DND-41 (cell line): ENCODE data around the gene CCBE1.

Experiments
- EZH2 ChIP-seq: IDR thresholded peaks from 3 replicates; pipeline ENCODE4 v1.6.1; 2012; ENCODE audit warnings: borderline replicate concordance, low read depth, mild to moderate bottlenecking, moderate library complexity, low read length, inconsistent platforms; ENCODE audit not compliant: severe bottlenecking
- TF ChIP-seq, protein P1 (sequence below): IDR thresholded peaks from 2 replicates; pipeline ENCODE4 v1.5.1; 2012; ENCODE audit warnings: borderline replicate concordance, low read length, moderate library complexity, mild to moderate bottlenecking; ENCODE audit not compliant: poor library complexity, severe bottlenecking; ENCODE audit errors: extremely low read depth

DNA sequence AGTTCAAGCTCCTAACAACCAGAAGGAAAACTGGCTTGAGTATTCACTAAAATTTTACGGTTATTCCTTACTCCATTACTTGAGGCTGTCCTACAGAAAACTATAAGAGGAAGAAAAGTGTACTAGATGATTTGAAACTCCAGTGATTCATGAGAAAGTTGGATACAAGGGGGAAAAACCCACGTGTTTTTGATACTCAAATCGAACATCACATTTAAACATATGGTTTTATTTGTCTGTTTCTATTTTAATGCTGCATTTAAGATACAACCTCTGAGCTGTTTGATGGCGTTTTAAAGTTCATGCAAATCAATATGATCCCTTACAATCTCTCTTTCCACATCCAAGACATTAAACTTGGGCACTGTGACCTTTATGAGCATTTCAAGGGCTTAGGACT, 213.1 kb downstream of the CCBE1 start:
- TF ChIP-seq, protein P1, sequence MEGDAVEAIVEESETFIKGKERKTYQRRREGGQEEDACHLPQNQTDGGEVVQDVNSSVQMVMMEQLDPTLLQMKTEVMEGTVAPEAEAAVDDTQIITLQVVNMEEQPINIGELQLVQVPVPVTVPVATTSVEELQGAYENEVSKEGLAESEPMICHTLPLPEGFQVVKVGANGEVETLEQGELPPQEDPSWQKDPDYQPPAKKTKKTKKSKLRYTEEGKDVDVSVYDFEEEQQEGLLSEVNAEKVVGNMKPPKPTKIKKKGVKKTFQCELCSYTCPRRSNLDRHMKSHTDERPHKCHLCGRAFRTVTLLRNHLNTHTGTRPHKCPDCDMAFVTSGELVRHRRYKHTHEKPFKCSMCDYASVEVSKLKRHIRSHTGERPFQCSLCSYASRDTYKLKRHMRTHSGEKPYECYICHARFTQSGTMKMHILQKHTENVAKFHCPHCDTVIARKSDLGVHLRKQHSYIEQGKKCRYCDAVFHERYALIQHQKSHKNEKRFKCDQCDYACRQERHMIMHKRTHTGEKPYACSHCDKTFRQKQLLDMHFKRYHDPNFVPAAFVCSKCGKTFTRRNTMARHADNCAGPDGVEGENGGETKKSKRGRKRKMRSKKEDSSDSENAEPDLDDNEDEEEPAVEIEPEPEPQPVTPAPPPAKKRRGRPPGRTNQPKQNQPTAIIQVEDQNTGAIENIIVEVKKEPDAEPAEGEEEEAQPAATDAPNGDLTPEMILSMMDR = no peak
- TF ChIP-seq EZH2 = no peak
